Stimulated activated CD4-positive, alpha-beta T cell treated with anti-CD3 and anti-CD28 coated beads, Interleukin-4, amount 100 ng/mL, for 48 hours (primary cell): ENCODE data around the gene IGSF3.
"Not testable (repeated sequence)": the region's sequence is repeated elsewhere in the genome, so short reads cannot be mapped to it uniquely, and the experiment has no call there.

Experiments used
- DNase-seq, 2 donors: peaks; one replicate each; pipeline ENCODE4 v3.0.0-alpha.2; 2020; ENCODE audit warnings: low read depth in 2 of 2

IGSF3 gene

GRCh38 chr1:116630057-116630456 is 37.5 kb downstream of the IGSF3 start:
- not testable (repeated sequence) for DNase-seq

DNA sequence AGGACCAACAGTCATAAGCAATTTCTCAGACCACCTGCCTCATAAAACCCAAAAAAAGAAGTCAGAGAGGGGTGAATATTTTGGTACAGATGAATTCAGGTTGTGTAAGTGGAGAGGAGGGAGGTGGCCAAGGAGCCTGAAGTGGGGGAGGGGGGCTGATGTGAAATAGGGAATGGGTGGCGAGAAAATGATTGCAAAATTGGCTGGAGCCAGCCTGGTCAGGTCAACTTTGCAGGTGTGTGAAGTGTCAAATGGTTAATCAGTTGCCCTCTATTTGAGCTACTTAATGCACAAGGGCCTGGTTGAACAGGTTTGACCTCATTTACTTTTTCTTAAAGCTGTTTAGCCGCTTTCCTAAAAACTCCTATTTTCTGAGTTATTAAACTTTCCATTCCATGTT is 38.1 kb downstream of the IGSF3 start:
- not testable (repeated sequence) for DNase-seq

DNA sequence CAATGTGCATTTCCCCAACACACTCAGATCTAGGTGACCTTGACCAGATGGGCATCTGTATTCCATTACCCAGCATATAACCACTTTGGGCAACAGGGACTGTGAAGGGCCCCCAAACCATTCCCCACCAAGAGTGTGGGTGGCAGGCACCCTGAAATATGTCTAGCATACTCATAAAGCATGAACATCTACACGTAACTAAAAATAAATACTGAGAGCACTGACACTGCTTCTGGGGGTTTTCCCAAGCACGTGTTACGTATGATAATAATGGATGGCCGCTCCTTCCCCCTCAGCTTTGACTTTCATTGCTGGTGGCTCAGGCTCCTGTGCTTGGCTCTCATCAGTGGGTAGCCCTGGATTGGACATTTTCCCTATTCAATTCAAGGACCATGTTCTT is 39.1 kb downstream of the IGSF3 start:
- no peak for DNase-seq

- DNase-seq = not testable (repeated sequence)
Observed at GRCh38 chr1:116627357-116627756, 40.2 kb downstream of the IGSF3 start.

DNA sequence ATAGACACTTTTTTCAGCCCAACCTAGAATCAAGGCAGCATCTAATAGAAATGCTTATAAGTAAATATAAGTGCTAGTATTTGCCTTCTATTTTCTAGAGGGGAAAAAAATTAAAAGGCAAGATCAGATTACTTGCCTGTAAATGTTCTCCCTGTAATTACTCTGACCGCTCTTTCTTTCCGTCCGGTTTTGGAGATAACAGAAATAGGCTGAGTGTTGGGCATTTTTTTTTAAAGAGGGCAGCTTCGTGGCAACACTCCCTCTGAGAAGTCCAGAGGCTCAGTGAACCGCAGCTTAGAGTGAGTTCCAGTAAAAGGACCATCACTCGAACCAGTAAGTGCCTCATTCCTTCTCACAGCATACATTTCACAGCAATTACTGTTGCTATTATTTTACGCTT is 40.6 kb downstream of the IGSF3 start:
- not testable (repeated sequence) for DNase-seq

DNA sequence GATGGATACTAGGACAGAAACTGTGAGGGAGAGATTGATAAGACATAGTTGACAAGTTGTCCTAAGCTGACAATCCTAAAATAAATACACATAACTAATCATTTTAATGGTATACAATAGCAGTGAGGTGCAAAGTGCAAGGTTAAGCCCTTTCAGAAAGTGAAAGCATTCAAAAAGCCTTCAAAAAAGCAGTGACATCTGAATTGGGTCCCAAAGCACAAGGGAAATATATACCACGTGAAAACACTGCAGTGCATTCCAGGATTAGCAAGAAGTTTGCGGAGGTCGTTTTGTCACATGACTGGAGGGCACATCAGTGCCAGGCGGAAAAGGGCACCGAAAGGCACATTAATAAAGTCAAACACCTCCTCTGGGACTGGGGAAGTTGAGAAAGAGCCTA is 42.4 kb downstream of the IGSF3 start:
- not testable (repeated sequence) for DNase-seq

DNA sequence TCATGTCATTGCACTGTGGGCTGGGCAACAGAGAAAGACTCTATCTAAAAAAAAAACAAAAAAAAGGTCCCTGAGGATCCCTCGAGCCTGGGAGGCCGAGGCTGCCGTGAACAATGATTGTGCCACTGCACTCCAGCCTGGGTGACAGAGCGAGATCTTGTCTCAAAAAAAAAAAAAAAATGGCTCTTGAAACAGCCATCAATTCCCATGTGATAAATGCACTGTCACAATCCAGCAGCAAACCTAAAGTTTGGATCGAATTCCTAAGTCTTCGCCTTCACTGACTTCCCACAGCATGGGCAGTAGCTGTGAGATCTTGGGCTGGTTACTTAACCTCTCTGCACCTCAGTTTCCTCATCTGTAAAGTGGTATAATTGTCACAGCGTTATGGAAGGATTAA is 43.5 kb downstream of the IGSF3 start:
- DNase-seq = no peak

- not testable (repeated sequence) for DNase-seq
Observed at GRCh38 chr1:116622496-116622895, 45.0 kb downstream of the IGSF3 start.

DNA sequence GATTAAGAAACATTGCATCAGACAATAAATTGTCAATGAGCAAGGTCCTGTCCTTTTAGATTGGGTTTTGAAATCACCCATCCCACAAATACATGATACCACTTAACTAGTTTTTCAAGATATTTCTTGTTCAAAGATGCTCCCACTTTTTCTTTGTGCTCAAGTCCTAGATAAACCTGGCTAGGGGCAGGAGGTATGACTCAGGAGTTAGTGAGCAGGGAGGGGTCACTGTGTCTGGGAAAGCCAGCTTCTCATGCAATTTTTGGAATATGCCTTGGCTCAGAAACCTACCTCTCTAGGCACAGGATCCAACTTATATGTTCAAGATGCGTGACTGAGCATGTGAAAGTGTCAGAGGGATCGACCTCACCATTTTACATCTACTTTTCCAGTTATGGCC is 45.8 kb downstream of the IGSF3 start:
- DNase-seq = not testable (repeated sequence)

DNA sequence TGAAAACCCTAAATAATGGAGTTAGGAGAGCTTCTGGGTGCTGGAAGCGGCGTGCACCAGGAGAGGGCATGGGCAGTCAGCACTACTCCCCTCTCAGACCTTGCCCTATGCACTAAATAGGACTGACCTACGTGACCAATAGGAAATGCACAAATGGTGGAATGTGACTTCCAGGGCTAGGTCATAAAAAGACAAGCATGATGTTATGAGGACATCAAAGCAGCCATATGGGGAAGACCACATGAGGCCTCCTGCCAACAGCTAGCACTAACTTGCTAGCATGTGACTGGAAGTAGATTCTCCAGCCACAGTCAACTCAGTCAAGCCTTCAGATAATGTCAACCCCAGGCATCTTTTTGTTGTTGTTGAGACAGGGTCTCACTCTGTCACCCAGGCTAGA is 47.1 kb downstream of the IGSF3 start:
- not testable (repeated sequence) for DNase-seq

- not testable (repeated sequence) for DNase-seq
Observed at GRCh38 chr1:116619106-116619505, 48.4 kb downstream of the IGSF3 start.

GRCh38 chr1:116617808-116618207 is 49.7 kb downstream of the IGSF3 start:
- not testable (repeated sequence) for DNase-seq

DNA sequence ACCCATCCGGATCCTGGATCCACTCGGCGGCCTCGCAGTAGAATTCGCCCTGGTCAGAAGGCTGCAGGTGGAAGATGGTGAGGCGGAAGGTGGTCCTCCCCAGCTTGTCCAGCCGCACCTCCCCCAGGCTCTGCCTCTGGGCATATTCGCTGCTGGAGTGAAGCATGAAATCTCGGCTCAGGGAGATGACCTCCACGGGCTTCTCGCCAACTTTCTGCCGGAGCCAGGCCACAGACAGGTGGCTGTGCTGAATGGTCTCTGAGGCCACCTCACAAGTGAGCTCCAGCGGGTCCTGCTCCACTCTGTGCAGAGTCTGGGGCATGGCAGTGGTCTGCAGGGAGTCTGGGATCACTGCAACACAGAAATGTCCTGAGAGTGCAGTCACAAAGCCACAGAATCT is 53.7 kb downstream of the IGSF3 start:
- not testable (repeated sequence) for DNase-seq

GRCh38 chr1:116609801-116610371 is 57.6 kb downstream of the IGSF3 start:
- DNase-seq = not testable (repeated sequence)

DNA sequence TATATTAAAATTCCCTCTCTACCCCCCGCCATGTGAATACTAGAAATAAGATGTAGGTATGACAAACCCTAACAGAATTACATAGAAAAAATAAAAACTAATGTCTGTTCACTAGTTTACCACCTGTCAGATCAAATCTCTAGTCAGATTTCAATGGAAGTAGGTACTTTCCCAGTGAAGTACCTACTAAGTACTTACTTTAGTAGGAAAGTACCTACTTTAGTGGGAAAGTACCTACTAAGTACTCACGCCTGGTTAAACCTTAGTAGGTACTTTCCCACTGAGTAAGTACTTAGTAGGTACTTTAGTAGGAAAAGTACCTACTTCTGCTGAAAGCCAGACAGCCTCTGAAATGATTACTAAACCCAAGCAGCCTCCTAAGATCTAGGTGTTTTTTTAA is 58.7 kb downstream of the IGSF3 start:
- DNase-seq = not testable (repeated sequence)

DNA sequence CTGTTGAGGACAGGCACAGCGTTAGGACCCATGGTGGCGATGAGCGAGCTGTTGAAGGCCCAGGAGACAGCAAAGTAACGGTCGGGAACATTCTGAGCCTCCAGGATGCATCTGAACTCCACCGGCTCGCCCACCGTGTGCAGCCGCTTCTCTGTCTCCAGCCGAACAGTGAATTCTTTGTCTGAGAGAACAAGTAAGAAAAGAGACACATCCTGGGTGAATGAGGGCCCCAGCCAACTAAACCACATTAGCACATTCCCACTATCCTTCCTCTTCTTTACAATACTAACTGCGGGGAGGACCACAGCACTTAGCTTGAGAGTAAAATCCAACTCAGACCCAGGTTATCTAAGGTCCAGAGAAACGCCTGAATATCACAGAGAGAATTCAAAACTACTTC is 59.4 kb downstream of the IGSF3 start:
- DNase-seq = not testable (repeated sequence)

- DNase-seq = not testable (repeated sequence)
Observed at GRCh38 chr1:116607463-116607862, 60.1 kb downstream of the IGSF3 start.

- DNase-seq = not testable (repeated sequence)
Observed at GRCh38 chr1:116606067-116606466, 61.5 kb downstream of the IGSF3 start.

DNA sequence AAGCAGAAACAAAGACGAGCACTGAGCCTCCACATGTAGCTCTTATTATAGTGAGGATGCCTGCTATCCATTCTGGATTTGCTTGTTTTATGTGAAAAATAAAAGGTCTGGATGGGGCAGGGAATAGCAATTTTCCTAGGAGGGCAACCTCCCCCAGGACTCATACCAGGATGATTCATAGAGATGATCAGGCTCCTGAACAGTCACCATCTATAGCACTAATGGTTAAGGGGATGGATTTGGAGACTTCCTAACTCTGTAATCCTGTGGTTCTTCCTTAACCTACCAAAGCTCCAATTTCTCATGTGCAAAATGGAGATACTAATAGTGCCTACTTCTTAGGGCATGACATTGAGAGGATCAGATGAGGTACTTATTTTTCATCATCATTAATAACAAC is 62.2 kb downstream of the IGSF3 start:
- no peak for DNase-seq

GRCh38 chr1:116604408-116604807 is 63.1 kb downstream of the IGSF3 start:
- not testable (repeated sequence) for DNase-seq

GRCh38 chr1:116603646-116604045 is 63.9 kb downstream of the IGSF3 start:
- DNase-seq = not testable (repeated sequence)

GRCh38 chr1:116599369-116599768 is 68.2 kb downstream of the IGSF3 start:
- not testable (repeated sequence) for DNase-seq

DNA sequence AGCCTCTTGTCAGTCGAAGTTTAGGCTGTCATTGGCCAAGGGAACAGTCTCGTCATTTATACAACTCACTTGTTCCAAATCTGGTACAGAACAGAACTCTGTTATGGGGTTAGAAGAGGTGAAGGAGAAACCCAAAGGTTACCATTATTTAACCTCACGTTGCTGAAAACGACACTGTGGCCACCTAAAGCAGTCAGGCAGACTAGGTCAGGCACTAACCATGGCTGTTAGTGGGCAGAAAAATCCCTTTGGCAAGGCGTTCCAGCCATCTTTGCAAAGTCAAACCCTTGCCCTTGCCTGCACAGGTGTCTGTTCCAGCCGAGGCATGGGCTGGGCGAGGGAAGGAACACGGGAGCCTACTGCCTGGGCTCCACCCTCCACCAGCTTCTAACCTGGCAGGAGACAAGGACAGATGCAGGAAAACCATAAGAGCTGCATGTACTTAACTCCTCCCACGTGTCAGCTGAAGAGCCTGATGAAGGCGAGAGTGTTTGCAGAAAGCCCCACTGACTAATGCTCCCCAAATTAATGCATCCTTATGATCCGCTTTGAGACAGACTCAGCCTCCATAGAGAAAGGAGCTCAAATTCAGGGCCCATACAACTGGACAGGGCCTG is 69.0 kb downstream of the IGSF3 start:
- DNase-seq = not testable (repeated sequence)

DNA sequence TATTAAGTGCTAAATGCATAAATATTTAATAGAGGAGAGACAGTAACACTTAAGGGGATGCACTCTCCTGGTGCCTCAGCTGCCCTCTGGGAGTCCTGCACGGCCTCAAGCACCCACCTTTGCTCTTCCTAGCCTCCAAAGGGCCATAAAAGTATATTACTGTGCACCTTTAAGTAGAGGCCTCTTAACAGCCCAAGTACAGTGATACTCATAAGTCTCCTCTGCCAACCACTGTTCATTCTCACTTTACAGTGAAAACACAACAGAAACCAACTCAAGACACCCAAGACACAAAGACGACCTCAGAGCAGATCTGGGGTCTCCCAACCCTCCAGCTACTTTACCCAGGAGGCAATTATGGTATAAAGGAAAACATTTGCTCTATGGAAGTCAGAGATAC is 70.1 kb downstream of the IGSF3 start:
- DNase-seq = not testable (repeated sequence)
